ENCODE results near the gene MAGEF1. TPM values are rescaled to one million over a fixed set of nuclear protein-coding genes. Genes with fewer than 3 reads are reported as not detected.

MAGEF1 gene
- total RNA-seq, 1 donor from 2014 or later: 26.2 TPM

DNA sequence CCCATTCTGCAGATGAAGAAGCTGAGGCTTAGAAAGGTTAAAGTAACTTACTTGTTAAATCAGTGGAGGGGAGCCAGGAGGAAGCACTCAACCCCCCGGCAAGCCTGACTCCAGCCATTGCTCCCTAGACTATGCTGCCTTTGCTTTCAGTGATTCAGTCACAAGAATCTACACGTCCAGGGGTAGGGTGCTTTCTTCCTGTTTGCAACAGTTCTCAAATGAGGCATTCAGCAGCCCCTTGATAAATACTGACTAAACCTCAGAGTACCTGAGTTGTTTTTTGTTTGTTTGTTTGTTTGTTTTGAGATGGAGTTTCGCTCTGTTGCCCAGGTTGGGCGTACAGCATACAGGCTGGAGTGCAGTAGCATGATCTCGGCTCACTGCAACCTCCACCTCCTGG is 28.6 kb downstream of the MAGEF1 start:
- Histone ChIP-seq H3K4me1 (ENCODE audit: insufficient read depth, low read length) (peaks cover 6% of the 10 kb centered on the region), H3K79me2 (ENCODE audit: insufficient read depth, low read length) (no peaks in the 10 kb centered on the region), H3K36me3 (ENCODE audit: insufficient read depth, low read length) (no peaks in the 10 kb centered on the region), H3K27me3 (ENCODE audit: insufficient read depth, low read length) (no peaks in the 10 kb centered on the region), H4K20me1 (ENCODE audit: insufficient read depth, low read length) (no peaks in the 10 kb centered on the region), H3K9me3 (ENCODE audit: insufficient read depth, low read depth, low read length) (no peaks in the 10 kb centered on the region), H3K4me2 (ENCODE audit: low read length) (no peak overlapping the region), H3K27ac (ENCODE audit: low read depth, low read length) (no peak overlapping the region), H2AFZ (ENCODE audit: low read depth, low read length) (no peak overlapping the region), H3K9ac (ENCODE audit: low read length) (no peak overlapping the region), H3K4me3 (ENCODE audit: insufficient read depth, low read depth, low read length) (no peak overlapping the region)
- peak overlapping the region; percentile 27 for H3K4me3 Mint-ChIP-seq (ENCODE audit: unreplicated experiment)
- TF ChIP-seq CTCF (IDR thresholded peaks at IDR 0.05; ENCODE audit: insufficient read depth, low read depth, low read length): no peak
- TF ChIP-seq EZH2 (IDR thresholded peaks at IDR 0.05; ENCODE audit: insufficient read depth, low read length): no peak
- H3K4me1 Mint-ChIP-seq (ENCODE audit: low read depth, unreplicated experiment): peaks cover 25% of the 10 kb centered on the region
- H3K36me3 Mint-ChIP-seq (ENCODE audit: low read depth, unreplicated experiment): no peaks in the 10 kb centered on the region
- H3K27me3 Mint-ChIP-seq (ENCODE audit: low read depth, unreplicated experiment): no peaks in the 10 kb centered on the region
- no peak overlapping the region for H3K27ac Mint-ChIP-seq (ENCODE audit: unreplicated experiment)
- no peaks in the 10 kb centered on the region for H3K9me3 Mint-ChIP-seq (ENCODE audit: unreplicated experiment)
- DNase-seq (ENCODE audit: low read depth): no peak
- no peak for FAIRE-seq

- H3K27ac Mint-ChIP-seq (ENCODE audit: unreplicated experiment): no peak overlapping the region
- Histone ChIP-seq H3K36me3 (ENCODE audit: insufficient read depth, low read length) (no peaks in the 10 kb centered on the region), H3K4me2 (ENCODE audit: low read length) (no peak overlapping the region), H3K27ac (ENCODE audit: low read depth, low read length) (no peak overlapping the region), H3K4me1 (ENCODE audit: insufficient read depth, low read length) (peaks cover 5% of the 10 kb centered on the region), H3K4me3 (ENCODE audit: insufficient read depth, low read depth, low read length) (no peak overlapping the region), H4K20me1 (ENCODE audit: insufficient read depth, low read length) (no peaks in the 10 kb centered on the region), H2AFZ (ENCODE audit: low read depth, low read length) (no peak overlapping the region), H3K27me3 (ENCODE audit: insufficient read depth, low read length) (no peaks in the 10 kb centered on the region), H3K79me2 (ENCODE audit: insufficient read depth, low read length) (no peaks in the 10 kb centered on the region), H3K9me3 (ENCODE audit: insufficient read depth, low read depth, low read length) (no peaks in the 10 kb centered on the region), H3K9ac (ENCODE audit: low read length) (no peak overlapping the region)
- FAIRE-seq: no peak
- peaks cover 1% of the 10 kb centered on the region for H3K27me3 Mint-ChIP-seq (ENCODE audit: low read depth, unreplicated experiment)
- no peak for DNase-seq (ENCODE audit: low read depth)
- H3K9me3 Mint-ChIP-seq (ENCODE audit: unreplicated experiment): no peaks in the 10 kb centered on the region
- no peak for TF ChIP-seq CTCF (IDR thresholded peaks at IDR 0.05; ENCODE audit: insufficient read depth, low read depth, low read length)
- no peak for TF ChIP-seq EZH2 (IDR thresholded peaks at IDR 0.05; ENCODE audit: insufficient read depth, low read length)
- peaks cover 20% of the 10 kb centered on the region for H3K4me1 Mint-ChIP-seq (ENCODE audit: low read depth, unreplicated experiment)
- H3K36me3 Mint-ChIP-seq (ENCODE audit: low read depth, unreplicated experiment): no peaks in the 10 kb centered on the region
- peak overlapping the region; percentile 27 for H3K4me3 Mint-ChIP-seq (ENCODE audit: unreplicated experiment)
These were observed 29.2 kb downstream of the MAGEF1 start for GRCh38 chr3:184682671-184683070.

DNA sequence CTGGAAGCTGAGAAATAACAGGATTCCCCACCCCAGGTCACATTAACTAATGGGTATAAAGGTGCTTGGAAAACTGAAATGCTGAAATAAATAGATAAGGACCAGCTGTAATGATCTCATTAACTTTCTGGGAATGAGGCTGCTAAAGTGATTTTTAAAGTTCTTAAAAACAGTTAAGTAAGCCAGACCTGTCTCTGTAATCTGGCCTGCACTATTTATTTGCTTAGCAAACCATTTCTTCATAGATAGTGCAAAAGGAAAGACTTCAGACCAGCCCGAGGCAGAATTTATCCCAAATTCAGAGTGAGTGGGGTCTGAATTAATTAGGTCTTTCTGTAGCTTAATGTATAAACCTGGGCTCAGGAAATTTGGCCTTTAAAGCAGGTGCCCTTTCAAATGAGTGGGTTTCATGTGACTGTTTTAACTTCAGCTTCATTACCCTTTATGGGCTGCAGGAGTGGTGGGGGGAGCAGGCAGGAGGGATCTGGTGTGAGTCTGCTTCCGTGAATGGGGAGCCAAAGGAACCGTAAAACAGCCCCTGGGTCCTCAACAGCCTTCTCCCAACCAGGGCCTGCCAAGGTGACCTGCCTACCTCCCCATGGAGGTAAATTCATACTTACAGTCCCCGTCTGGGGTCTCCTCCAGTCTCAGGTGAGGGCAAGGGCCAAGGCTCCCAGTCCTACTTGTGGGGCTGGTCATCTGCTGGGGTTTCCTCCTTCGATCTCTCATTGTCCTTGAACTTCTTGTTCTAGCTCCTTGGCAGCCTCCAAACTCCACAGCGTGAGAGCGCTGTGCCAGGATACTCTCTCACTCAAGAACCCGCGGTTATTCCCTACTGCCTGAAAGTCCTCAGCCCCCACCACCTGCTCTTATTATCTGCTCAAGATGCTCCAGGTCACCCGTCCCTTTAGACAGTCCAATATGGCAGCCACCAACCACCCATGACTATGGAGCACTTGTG is 31.2 kb downstream of the MAGEF1 start:
- no peak for FAIRE-seq
- Histone ChIP-seq H2AFZ (ENCODE audit: low read depth, low read length) (no peak overlapping the region), H3K4me3 (ENCODE audit: insufficient read depth, low read depth, low read length) (no peak overlapping the region), H3K36me3 (ENCODE audit: insufficient read depth, low read length) (no peaks in the 10 kb centered on the region), H3K27ac (ENCODE audit: low read depth, low read length) (no peak overlapping the region), H3K9me3 (ENCODE audit: insufficient read depth, low read depth, low read length) (no peaks in the 10 kb centered on the region), H4K20me1 (ENCODE audit: insufficient read depth, low read length) (no peaks in the 10 kb centered on the region), H3K27me3 (ENCODE audit: insufficient read depth, low read length) (peaks cover 4% of the 10 kb centered on the region), H3K4me1 (ENCODE audit: insufficient read depth, low read length) (peaks cover 3% of the 10 kb centered on the region), H3K4me2 (ENCODE audit: low read length) (no peak overlapping the region), H3K9ac (ENCODE audit: low read length) (no peak overlapping the region), H3K79me2 (ENCODE audit: insufficient read depth, low read length) (no peaks in the 10 kb centered on the region)
- DNase-seq (ENCODE audit: low read depth): no peak
- Mint-ChIP-seq H3K36me3 (ENCODE audit: low read depth, unreplicated experiment) (no peaks in the 10 kb centered on the region), H3K9me3 (ENCODE audit: unreplicated experiment) (no peaks in the 10 kb centered on the region), H3K27ac (ENCODE audit: unreplicated experiment) (no peak overlapping the region), H3K4me3 (ENCODE audit: unreplicated experiment) (no peak overlapping the region), H3K27me3 (ENCODE audit: low read depth, unreplicated experiment) (peaks cover 8% of the 10 kb centered on the region), H3K4me1 (ENCODE audit: low read depth, unreplicated experiment) (peaks cover 9% of the 10 kb centered on the region)
- TF ChIP-seq CTCF (IDR thresholded peaks at IDR 0.05; ENCODE audit: insufficient read depth, low read depth, low read length) (no peak), EZH2 (IDR thresholded peaks at IDR 0.05; ENCODE audit: insufficient read depth, low read length) (no peak)

Data from astrocyte (in vitro differentiated cells and primary cell).